Limb (tissue), 2 donors: ENCODE results near the gene RBL2.
"Not testable (repeated sequence)": the region's sequence is repeated elsewhere in the genome, so short reads cannot be mapped to it uniquely, and the experiment has no call there.

Experiments
- DNase-seq, 2 donors: peaks; one replicate each; pipeline ENCODE4 v3.0.0-alpha.2; 2016; ENCODE audit errors: extremely low spot score in 2 of 2

RBL2 gene

DNA sequence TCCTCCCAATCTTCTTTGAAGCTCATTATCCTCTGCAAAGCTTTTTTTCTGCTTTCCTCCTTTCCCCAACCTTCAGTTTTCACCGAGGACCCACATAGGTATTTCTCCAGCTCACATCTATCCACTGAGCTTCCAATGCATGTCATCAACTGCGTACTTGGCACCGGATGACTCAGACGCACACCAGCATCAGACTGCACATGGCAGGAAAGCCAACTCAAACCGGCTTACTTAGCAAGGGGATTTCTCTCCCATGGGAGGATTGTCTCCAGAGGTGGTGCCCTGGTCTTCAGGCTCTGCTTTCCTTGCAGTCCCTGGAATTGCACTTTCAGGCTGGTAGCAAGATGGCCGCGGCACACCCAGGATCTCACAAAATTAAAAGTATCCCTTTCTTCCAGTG, 70.4 kb downstream of the RBL2 start:
- no peak for DNase-seq

DNA sequence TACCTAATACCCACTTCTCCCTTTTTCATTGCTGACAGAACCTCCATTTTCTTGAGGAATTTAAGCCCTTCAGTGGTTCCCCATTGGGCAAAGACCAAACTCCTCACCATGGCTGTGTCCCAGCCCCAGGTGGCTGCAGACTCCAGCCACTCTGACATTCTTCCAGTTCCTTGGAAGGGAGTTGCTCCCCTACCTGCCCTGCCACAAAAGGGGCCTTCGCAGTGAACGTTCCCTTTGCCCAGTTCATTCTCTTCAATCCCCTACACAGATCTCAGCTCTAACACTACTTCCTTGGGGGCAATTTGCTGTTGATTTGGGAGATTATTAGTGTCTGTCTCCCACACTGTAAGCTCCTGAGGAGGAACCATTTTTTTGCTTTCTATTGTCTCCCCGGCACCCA, 72.0 kb downstream of the RBL2 start:
- DNase-seq: no peak

DNA sequence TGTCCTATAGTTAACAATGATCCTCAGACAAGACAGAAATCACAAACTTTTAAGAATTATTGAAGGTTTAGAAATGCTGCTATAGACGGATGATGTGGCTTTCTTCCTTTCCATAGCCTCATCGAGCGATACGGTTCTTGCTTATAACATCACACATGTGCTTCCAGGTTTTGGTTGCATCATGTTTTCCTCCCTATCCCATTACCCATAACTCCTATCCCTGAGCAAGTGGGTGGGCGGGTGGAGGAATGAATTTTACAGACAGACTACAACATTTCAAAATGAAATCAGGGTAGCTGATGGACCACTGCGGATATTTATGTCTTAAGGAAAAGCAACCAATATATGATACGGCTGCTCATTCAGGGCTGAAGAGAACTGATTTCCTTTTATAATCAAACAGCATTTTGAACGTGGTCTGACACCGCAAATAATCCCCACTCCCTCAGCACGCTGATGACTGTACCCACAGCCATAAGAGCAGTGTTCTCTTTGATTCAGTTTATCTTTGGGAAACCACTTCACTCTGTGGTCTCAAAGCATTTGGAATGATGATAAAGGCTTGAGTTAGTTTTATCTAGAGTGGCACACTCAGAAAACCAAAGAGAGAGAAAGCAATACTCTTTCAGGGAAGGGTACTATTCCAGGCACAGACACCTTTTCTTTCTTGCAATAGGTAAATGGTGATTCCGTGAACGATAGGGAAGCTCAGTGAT, 73.4 kb downstream of the RBL2 start:
- DNase-seq: no peak

DNA sequence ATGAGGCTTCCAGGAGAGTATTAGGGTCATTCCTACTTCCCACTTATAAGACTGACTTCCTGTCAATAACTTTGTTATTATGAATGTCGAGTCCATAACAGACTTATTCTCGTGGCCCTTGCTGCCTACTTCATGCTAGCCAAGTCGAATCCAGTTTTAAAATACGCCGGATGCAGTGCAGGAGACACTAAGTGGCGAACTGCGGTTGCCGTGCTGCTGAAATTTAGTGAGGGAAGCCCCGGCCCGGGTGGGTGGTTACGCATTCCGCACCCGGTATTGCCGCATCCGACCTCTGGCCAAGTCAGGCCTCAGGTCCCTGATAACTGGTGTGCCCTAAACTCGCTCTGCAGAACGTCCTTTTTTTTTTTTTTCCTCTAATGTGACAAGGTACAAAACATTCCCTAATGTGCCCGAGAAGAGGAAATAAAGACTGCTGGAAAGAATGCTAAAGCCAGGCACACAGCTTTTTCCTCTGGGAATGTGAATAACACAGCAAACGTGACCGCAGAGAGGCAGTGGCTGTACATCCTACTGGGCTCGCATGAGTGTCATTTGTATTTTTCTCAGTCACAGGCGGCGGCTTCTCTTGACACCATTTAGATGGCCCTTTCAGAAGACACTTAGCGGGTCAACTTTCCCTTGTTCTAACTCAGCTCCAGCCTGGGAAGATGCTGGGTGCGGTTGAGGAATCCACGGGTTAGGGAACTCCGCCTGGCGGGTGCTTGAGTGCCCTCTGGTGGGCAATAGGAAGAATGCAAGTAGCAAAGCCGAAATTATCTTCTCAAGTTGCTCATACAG, 75.8 kb downstream of the RBL2 start:
- DNase-seq: peak; percentile 72 to 81

DNA sequence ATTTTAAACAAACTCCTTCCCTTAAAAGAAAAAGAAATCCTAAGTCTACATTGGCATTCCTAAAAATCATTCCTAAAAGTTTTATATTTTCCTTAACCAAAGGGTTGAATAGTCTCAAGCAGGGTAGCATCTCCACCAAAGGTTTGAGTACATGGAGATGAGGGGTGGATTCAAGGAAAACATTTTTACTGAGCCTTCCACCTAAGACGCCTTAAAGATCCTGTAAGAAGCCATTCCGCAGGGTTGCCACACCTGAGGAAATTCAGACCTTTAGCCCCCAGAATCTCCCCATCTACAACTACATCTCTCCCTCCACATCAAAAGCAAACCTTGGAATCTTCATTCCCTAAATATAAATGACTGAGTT, 76.4 kb downstream of the RBL2 start:
- no peak for DNase-seq

DNA sequence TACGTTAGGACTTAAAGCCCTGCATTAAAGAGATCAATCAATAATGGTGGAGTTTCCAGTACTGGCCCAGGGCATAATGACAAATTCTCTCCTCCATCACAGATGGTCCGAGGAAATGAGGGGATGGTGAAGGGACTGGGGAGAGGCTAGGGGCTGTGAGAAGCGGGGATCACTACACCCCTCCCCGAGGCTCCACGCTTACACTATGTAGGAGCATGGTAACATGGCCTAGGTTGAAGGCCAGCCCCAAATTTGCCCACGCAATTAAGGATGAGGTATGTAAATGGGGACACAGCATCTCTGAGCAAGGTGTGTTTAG, 76.8 kb downstream of the RBL2 start:
- DNase-seq: no peak

DNA sequence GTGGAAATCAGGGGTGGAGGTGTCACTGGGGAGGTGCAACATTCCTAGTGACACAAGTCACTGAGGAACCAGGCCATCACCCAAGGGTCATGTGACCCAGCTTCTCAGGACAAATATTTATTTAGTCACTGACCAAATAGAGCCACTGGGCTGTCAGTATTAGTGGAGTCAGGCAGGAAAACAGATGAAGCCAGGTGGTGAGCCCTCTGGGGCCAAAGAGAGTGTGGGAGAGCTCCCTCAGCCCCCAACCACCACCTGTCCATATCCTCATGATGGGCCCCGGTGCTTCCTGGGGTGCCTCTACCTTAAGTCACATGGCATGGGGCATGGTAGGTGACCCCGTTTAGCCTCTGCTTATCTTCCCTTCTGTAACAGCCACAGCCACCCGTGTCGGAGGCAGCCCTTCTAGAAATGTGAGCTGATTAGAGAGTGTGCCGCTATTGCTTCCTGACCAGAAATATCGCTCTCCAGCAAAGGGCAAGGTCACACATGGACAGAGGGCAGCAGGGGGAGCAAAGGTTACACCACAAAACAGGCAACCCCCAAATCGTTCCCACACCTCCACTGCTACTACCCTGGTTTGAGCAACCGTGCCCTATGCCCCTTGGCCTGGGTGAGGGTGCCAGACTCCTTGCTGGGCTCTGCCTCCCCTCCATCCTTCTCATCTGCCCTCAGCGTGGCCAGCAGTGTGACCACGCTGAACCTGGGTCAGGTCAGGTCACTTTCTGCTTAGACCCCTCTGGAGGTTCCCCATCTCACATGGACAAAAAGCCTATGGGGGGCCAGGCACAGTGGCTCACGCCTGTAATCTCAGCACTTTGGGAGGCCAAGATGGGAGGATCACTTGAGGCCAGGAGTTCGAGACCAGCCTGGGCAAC, 77.4 kb downstream of the RBL2 start:
- no peak for DNase-seq

DNA sequence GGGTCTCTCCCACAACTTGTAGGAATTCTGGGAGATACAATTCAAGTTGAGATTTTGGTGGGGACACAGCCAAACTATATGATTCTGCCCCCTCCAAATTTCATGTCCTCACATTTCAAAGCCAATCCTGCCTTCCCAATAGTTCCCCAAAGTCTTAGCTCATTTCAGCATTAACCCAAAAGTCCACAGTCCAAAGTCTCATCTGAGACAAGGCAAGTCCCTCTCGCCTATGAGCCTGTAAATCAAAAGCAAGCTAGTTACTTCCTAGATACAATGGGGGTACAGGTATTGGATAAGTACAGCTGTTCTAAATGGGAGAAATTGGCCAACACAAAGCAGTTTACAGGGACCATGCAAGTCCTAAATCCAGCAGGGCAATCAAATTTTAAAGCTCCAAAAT, 78.5 kb downstream of the RBL2 start:
- not testable (repeated sequence) for DNase-seq

DNA sequence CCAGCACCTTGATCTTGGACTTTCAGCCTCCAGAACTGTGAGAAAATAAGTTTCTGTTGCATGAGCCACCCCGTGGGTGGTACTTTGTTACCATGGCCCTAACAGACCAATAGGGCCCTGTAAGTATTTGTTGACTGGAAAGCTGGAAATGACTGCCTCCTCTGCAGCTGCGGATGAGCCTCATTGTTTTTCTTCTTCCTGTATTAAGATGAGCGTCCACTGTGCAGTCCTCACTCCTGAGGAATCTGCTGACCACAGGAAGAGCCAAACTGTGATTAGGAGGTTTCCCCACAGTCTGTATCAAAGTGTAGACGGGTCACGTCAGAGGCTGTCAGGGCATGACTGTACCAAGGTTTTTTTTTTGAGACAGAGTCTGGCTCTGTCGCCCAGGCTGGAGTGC, 81.0 kb downstream of the RBL2 start:
- DNase-seq: no peak

DNA sequence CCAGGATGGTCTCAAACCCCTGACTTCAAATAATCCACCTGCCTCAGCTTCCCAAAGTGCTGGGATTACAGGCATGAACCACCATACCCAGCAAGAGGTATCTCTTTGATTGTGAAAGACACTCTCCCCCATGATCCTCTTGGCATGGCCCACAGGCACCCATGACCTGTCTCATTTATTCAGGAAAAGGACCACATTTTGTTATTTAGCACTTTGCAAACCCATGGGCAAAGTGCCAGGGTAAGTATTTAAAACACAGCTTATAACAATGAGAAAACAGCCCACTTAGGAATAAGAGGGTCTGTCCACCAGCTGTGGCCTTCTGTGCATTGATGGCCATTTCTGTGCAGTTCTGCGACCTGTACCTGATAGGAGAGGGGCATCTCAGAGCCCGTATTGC, 81.5 kb downstream of the RBL2 start:
- DNase-seq: no peak

DNA sequence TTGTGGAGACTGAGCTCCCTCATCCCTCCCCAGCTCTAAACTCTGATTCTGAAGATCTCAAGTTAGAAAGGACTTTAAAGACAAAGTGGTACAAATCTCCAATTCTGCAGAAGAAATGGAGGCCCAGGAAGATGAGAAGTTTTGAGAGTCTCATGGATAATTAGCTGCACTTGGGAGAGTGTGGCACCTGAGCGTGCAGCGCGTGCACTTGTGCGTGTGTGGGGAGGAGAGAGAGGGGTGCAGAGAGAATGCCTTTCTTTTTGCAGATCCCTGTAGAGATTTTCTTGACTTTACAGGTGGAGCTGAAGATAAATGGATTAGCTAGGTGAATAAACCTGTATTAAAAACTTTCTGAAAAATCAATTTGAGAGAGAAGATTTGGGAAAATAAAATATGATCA, 83.6 kb downstream of the RBL2 start:
- DNase-seq: no peak

DNA sequence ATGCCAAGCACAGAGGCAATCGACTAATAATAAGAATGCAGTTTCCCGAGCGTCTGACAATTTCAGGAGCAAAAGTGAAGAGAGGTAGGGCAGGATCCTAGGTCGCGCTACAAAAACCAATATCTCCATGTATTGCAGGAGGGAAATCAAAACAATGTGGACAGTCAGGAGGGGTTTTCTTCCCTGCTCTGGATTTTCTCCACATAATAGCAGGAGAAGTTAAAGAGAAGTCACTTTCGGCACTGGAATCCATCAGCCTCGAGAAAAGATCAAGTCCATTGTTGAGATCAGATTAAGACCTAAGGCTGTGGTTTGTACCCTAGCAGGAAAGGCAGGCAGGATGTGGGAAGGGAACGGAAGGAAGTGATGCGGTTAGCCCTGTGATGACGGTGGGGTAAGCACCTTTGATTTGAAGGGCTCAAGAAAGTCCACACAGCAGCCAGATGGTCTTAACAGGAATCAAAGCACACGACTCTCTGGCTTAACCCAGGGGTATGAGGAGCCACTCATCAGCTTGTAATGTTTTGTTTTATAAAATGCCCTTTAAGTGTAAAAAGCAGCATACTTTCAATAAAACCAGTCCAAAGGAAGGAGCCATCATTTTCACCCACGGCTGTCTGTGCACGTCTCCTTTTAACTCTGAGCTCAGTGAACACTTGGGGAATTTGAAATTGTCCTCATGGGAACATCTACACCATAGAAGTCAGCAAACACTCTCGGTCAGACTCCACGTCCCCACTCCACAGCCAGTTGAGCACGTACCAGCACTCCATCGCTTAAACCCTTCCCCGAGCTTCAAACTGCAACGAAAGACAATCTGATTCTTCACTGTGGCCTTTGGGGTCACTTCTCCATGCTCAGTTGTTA, 84.5 kb downstream of the RBL2 start:
- no peak for DNase-seq

DNA sequence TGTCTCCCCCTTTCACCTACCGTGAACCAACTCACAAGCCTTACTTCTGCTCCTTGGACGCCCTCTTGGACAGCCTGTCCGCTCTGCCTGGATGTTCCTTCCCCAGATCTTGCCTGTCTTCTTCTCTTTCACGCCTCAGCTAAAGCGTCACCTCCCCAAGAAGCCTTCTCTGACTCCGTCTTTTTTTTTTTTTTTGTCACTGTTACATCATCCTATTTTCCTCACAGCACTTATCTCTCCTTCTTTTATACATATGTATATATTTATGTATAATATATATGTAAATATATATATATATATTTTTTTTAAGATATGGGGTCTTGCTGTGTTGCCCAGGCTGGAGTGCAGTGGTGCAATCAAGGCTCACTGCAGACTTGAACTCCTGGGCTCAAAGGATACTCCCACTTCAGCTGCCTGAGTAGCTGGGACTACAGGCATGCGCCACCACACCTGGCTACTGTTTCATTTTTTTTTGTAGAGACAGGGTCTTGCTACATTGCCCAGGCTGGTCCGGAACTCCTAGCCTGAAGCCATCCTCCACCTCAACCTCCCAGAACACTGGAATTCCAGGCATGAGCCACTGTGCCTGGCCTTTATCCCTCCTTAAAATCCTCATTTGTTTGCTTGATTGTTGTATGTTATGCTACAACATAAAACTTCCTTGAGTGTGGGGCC, 85.3 kb downstream of the RBL2 start:
- DNase-seq: no peak

DNA sequence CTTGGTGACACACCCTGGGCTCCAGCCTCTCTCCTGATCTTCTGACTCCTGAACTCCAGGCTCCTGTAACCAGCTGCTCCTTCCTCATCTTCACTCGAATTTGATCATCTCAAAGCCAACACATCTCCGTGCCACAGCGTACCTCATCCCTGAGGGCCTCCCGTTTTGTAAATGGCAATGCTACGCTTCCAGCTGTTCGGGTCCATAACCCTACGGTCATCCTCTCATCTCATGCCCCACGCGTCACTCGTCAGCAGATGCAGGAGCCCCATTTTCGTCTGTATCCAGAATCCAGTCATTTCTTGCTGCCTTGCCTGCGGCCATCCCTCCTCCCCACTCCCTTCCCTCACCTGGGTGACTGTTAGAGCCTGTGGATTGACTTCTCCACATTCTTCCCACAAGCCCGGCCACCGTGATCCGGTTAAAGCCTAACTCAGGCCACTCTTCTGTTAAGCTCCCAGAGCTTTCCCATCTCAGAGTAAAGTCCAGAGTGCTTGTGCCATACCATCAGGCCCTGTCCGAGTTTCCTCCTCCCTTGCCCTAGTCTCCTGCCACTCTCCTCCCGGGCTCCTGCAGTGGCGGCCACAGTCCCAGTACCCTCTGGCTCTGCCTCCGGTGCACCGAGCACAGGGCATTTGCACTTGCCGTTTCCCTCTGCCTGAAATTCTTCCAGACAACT, 89.0 kb downstream of the RBL2 start:
- no peak for DNase-seq

DNA sequence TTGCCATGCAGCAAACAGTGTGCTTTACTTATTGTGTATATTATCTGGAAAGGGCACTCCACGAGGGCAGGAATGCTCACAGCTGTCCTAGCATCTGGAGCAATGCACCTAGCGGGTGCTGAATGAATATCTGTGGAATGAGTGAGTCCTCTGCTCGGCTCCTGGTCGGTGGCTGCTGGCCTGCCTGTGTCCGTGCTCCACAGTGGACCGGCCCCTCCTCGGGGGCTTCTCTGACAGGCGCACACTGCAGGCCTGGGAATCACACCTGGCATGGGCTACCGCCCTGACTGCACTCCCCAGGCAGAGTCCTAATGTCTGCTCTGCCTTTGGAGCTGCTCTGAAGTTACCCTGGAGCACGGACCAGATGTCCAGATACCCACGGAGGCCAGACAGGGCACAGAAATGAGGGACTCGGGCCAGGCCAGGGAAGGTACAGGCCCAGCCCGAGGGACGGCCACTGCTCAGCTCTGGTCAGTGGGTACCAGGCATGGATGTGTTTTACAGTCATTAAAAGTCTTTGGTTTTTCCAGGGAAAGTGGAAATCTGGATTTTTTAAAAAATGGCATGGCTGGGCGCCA, 89.8 kb downstream of the RBL2 start:
- DNase-seq: no peak

DNA sequence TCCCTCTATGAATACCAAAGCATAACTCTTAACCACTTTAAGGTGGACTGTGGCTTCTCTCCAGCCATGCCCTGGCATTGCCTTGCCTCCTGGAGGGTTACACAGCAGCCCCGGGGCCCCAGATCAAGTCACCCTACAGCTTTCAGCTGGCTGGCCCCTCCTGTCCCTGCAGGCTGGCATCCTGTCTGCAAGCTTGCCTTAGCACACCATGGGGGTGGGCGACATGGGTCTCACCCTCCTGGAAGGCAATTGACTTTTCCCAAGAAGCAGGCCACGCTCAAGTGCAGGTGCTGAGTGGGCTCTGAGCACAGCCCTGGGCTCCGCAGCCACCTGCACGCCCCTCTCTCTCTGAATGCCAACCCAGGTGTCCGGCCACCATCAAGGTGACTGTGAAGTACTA, 94.5 kb downstream of the RBL2 start:
- no peak for DNase-seq

DNA sequence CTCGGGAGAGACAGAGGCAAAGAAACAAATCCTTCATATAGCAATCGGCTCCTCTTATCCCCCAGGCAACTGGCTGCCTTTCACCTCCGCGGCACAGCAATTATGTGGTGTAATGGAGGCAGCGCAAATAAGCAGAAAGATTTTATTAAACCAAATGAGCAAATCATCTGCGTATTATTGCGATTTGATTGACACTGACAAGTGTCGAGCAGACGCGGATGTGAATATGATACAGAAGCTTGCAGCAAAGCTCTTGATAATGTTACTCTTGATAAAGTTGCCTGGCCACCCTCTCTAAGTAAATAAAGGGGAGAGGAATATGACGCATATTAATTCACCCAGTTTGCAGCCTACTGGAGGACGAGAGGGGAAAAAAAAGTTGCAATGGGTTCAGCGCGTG, 95.2 kb downstream of the RBL2 start:
- no peak for DNase-seq

DNA sequence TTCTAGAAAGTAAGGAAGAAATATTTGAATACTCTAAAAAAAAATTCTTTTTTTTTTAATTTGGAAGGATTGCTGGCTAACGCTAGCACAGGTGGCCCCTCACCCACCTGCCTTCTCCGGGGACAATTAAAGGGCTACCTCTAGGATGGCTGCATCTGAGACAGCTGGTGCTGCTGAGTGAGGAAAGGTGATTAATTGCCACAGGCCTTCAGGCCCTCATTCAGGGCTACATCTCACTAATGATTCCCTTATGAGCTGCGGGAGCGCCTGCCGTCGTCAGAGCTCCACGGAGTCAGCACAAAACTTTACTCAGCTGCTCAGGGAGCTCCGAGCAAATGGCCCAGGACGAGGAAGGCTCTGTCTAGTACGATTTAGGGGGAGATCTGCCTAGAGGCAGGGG, 95.8 kb downstream of the RBL2 start:
- no peak for DNase-seq

DNA sequence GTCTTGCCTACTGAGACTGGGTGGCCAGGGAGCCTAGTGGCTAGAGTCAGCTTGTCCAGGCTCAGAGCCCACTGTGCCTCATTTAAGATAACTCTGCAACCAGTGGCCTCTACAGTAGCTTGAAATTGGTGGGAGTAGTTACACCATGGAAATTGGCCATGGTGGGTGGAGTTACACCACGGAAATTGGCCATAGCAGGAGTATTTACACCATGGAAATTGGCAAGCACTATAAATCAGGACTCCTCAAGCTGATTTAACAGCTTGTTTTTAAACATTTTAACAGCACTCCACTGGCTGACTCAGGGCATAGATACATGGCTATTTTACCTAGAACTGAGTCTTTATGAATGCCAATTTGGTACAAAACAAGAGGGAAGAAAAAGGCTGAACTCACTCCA, 96.5 kb downstream of the RBL2 start:
- no peak for DNase-seq

DNA sequence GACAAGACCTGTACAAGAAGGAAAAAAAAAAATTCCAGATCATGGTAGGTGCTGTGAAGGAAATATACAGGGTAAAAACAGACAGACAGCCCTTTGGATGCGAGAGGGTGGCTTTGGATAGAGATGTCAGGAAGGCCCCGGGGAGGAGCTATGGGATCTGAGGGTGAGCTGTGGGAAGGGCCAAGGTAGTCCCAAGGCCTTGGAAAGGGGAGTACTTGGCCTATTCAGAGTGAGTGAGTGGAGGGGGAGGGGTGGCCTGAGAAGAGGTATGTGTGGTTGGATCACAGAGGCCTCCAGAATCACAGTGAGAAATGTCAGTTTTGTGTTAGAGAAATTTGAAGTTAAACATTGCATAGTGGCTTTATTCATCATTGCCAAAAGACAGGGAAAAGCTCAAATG, 99.9 kb downstream of the RBL2 start:
- DNase-seq: no peak
